Activated CD4-positive, alpha-beta T cell treated with anti-CD3 and anti-CD28 coated beads for 48 hours (primary cell): ENCODE measurements around the gene SHFL.

Experiments
- DNase-seq: peaks from one replicate; pipeline ENCODE4 v3.0.0-alpha.2; 2020

SHFL gene

DNA sequence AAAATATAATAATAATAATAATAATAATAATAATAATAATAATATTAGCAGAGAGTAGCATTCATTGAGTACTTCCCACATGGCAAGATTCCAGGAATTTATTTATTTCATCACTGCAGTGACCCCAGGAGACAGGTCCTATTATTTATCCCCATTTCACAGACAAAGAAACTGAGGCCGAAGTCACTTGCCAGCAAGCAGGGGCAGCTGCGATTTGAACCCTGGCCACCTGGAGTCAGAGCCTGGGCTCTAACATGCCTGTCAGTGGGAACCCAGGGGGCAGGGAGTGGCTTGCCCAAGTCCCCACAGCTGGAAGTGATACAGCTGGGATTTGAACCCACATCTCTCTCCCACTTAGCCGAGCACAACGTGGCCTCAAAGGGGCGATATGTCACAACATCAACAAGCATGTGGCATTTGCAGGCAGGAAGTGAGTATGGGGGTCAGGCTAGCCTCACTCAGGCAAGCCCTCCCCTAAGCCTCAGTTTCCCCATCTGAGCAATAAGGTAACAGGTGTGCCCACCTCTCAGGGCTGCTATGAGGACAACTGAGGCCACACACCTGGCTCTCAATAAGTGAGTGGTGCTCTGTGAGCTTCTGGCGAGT, 2.9 kb downstream of the SHFL start:
- no peak for DNase-seq

GRCh38 chr19:10089801-10090375, 3.8 kb downstream of the SHFL start:
- DNase-seq = no peak

DNA sequence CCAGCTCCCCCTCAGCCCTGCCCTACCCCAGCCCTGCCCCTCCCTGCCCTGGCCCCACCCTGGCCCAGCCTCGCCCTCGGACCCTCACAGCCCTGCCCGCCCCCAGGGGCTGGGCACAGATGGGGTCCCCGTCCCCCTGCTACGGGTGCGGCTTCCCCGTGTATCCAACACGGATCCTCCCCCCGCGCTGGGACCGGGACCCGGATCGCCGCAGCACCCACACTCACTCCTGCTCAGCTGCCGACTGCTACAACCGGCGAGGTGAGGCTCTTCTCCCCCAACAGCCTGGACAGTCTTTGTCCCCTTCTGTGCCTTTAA, 5.2 kb downstream of the SHFL start:
- DNase-seq = no peak

GRCh38 chr19:10091895-10092641, 6.0 kb downstream of the SHFL start:
- DNase-seq = no peak

- DNase-seq = no peak
Measured at GRCh38 chr19:10092648-10093294, 6.7 kb downstream of the SHFL start.

GRCh38 chr19:10093295-10094186, 7.4 kb downstream of the SHFL start:
- DNase-seq = no peak

- DNase-seq = no peak
Measured at GRCh38 chr19:10095622-10095947, 9.5 kb downstream of the SHFL start.

- peak; percentile 91 for DNase-seq
Measured at GRCh38 chr19:10095948-10096614, 10.0 kb downstream of the SHFL start.

DNA sequence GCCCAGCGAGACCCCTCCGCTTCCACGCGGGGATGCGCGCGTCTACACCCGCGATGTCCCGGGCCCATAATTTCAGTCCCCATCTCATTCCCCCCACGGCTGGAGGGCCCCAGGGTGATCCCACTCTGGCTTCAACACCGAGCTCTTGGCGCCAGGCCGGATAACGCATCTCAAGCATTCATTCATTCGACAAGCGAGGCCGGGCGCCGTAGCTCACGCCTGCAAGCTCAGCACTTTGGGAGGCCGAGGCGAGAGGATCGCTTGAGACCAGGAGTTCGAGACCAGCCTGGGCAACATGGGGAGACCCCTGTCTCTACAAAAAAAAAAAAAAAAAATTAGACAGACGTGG, 10.5 kb downstream of the SHFL start:
- no peak for DNase-seq

GRCh38 chr19:10100163-10100785, 14.2 kb downstream of the SHFL start:
- no peak for DNase-seq

DNA sequence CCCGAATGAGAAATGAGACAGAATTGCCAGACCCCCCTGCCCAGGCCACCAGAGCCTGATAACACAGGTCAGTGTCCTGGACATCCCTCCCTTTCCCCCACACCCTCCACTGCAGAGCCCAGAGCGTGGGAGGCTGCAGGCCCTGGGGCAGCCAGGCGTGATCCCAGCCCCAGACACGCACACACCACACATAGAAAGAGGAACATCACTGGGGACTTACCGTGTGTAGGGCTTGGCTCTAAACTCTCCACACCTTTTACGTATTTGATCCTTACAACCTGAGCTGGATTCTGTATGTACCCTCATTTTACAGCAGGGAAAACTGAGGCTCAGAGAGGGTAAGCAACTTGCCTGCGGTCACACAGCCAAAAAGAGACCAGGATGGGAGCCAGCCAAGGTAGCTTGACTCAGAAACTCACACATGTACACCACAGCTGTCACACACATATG, 16.7 kb downstream of the SHFL start:
- no peak for DNase-seq

DNA sequence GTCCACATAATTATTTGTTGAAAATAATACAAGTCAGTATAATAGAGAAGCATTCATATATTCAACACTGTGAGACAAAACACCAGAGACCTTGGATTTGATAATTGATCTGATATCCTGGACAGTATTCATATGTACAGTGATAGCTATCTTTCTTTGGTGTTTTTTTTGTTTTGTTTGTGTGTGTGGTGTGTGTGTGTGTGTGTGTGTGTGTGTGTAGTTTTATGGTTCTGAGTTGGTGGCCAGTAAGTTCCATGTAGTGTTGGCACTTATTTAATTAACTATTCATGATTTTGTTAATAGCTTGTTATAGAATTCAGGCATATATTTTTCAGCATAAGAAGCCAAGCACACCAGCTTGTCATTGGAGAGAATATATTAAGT, 18.0 kb downstream of the SHFL start:
- no peak for DNase-seq

GRCh38 chr19:10104665-10105508, 18.8 kb downstream of the SHFL start:
- peak; percentile 84 for DNase-seq

GRCh38 chr19:10105509-10106099, 19.5 kb downstream of the SHFL start:
- DNase-seq = peak; percentile 91

- DNase-seq = peak; percentile 99
Measured at GRCh38 chr19:10106100-10106936, 20.2 kb downstream of the SHFL start, which contains the start of gene PPAN. PPAN (plus strand) TSS chr19:10106362; CDS start chr19:10106395, 33 bp downstream.

DNA sequence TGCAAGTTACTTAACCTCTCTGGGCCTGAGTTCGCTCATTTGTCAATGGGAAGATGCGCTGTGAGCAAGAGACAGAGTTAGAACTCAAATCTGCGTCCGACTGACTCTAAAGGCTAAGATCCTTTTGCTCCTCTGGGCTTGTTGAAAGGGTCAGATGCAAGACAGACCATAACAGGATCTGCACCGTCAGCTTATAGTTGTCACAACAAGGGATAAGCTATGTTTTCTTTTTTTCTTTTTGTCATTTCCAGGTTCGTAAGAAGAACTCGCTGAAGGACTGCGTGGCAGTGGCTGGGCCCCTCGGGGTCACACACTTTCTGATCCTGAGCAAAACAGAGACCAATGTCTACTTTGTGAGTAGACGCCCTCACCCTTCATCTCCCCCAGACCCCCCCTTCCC, 21.1 kb downstream of the SHFL start:
- DNase-seq = no peak

DNA sequence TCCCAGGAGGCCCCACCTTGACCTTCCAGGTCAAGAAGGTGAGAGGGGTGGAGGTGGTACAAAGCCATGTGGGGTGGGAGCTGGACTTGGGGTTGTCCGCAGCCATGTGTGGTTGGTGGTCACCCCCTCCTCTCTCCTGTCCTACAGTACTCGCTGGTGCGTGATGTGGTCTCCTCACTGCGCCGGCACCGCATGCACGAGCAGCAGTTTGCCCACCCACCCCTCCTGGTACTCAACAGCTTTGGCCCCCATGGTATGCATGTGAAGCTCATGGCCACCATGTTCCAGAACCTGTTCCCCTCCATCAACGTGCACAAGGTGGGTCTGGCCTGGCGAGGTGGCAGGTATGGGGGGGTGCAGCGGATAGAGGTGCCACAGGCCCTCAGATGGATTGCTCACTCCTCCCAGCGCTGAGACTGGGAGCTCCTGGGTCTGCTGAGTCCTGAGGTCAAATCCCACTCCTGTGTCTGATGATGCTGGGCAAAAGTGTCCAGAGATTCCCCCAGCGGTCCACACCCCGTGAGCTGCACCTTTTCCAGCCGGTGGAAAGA, 21.8 kb downstream of the SHFL start:
- DNase-seq = no peak

DNA sequence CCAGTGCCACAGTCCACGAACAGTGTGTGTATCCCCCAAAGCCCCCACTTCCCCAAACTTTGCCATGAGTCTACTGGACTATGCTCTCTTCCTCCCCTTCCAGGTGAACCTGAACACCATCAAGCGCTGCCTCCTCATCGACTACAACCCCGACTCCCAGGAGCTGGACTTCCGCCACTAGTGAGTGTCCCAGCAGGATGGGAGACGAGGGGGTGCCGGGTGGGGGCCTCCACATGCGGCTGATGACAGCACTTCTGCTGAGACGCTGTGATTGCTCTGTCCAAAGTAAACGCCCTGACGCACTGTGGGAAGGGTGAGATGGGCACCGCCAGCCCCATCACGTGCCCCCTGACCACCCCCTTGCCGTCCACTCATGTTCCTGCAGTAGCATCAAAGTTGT, 23.4 kb downstream of the SHFL start:
- no peak for DNase-seq
